Heart left ventricle (tissue), 16 donors: ENCODE data around the gene GATA2. TPM values are rescaled to one million over a fixed set of nuclear protein-coding genes. Genes with fewer than 3 reads are reported as not detected.

Source experiments
- ATAC-seq, 4 donors: fragments of 200-7000 bp; cut with Tn5 transposase; one replicate each; pipeline ENCODE4 v1.9.1; 2020 to 2022; ENCODE audit warnings: moderate library complexity in 4 of 4, mild to moderate bottlenecking in 3 of 4, moderate number of reproducible peaks in 1 of 4
- DNase-seq, 5 donors: peaks; one replicate each; pipeline ENCODE4 v3.0.0-alpha.2; 2020
- H3K27ac ChIP-seq, 12 donors: fragments of 200-600 bp; sonication (generic) in 4 of 12; one replicate each; pipeline versions ENCODE4 v1.5.0 to v1.8.0; 2016 to 2022; ENCODE audit warnings: mild to moderate bottlenecking in 2 of 12
- H3K27me3 ChIP-seq, 9 donors: fragments of 200-600 bp; sonication (generic) in 2 of 9; one replicate each; pipeline versions ENCODE4 v1.5.1 to v1.8.0; 2016 to 2022; ENCODE audit warnings: mild to moderate bottlenecking in 3 of 9
- H3K36me3 ChIP-seq, 9 donors: fragments of 200-600 bp; sonication (generic) in 2 of 9; one replicate each; pipeline versions ENCODE4 v1.5.0 to v1.8.0; 2018 to 2022; ENCODE audit warnings: mild to moderate bottlenecking in 2 of 9
- H3K4me1 ChIP-seq, 12 donors: fragments of 200-600 bp; sonication (generic) in 4 of 12; one replicate each; pipeline versions ENCODE4 v1.5.0 to v1.8.0; 2016 to 2022; ENCODE audit warnings: mild to moderate bottlenecking in 3 of 12
- H3K4me3 ChIP-seq, 12 donors: fragments of 200-600 bp; sonication (generic) in 4 of 12; one replicate each; pipeline versions ENCODE4 v1.5.0 to v1.8.0; 2017 to 2022; ENCODE audit warnings: mild to moderate bottlenecking in 9 of 12, moderate library complexity in 4 of 12
- H3K9me3 ChIP-seq, 12 donors: fragments of 200-600 bp; sonication (generic) in 4 of 12; one replicate each; pipeline versions ENCODE4 v1.5.0 to v1.8.0; 2016 to 2022; ENCODE audit warnings: mild to moderate bottlenecking in 1 of 12
- CTCF ChIP-seq, 12 donors: fragments of 200-600 bp; sonication (generic) in 4 of 12; IDR thresholded peaks; one replicate each; pipeline versions ENCODE4 v1.5.0 to v1.8.0; 2018 to 2022; ENCODE audit warnings: antibody characterized with exemption in 12 of 12, mild to moderate bottlenecking in 5 of 12
- POLR2A ChIP-seq, 2 donors: fragments of 450-650 bp; IDR thresholded peaks; one replicate each; pipeline ENCODE4 v1.6.1; 2017; ENCODE audit warnings: antibody characterized with exemption in 2 of 2, mild to moderate bottlenecking in 2 of 2, moderate library complexity in 2 of 2
- WGBS, 4 donors: extraction: QIAGEN DNeasy Blood & Tissue Kit in 2 of 4; methylation state at CpG; one replicate each; pipeline versions ENCODE4 v1.1.5 to v1.1.7; 2013 to 2018; 5-methylcytosine and 5-hydroxymethylcytosine counted together
- intact Hi-C, 10 donors: fragments of 100-400 bp; cut with DNase I; formaldehyde crosslinking; loops; one replicate each; pipeline versions ENCODE4 v1.11.1 to v1.14.2; 2022
- polyA plus RNA-seq, 2 donors: library from polyadenylated mRNA; stranded (reverse); fragments of 200-250 nt; gene quantifications; one replicate each; pipeline ENCODE4 v1.2.3, GENCODE V29; 2013
- total RNA-seq, 9 donors: library from RNA; depleted of rRNA in 2 of 9; stranded (reverse); fragments of >200 nt in 2 of 9; fragmentation: NEBNext Ultra II Directional in 3 of 9; extraction: Animal tissue kit (Norgen Biotek cat#: 25700) in 3 of 9; gene quantifications; one replicate each; pipeline versions ENCODE4 v1.1.0 to v1.2.4, GENCODE V29; 2016 to 2023
- donor health status: ischemic (EF 13 %, LVEDD 7.1; RV severe dilation, severe dysfunction).
- donor health status: healthy with polysubstance abuse.
- donor health status: DM: no; HTN: yes; CAD: no.
- donor health status: DM: no; HTN: no; CAD: no.
- donor health status: ischemic (EF 25% LVEDD 6.9; RV normal size, moderate dysfunction).
- donor health status: ischemic (EF 25% LVEDD 5.7; RV mildly dilated, moderate dysfunction).
- donor health status: healthy.
- donor health status: DM: yes; HTN: yes; CAD: no.
- donor health status: ischemic (EF 35%, LVEDD 5.7; RV mildly dilated, moderate dysfunction).
- donor health status: nonischemic (EF 11% LVEDD 7.7; RV severe dilation, severe dysfunction).
- donor health status: DM: yes; HTN: yes; CAD: no.
- donor health status: PGD.
- donor health status: ischemic (EF 29% LVEDD 5.4; RV normal size, mild dysfunction).
- donor health status: nonischemic (EF 23%, LVEDD 6.1; RV moderate dilation, normal function).

GATA2 gene
- total and polyA plus RNA-seq, 11 donors, result 6.0 to 30.7 (median 12.8) TPM

GRCh38 chr3:128537091-128537703, 44.2 kb upstream of the GATA2 start:
- intact Hi-C loops, result no loop called here
- Histone ChIP-seq H3K27me3 (peaks cover 0 to 25% (median 0%) of the 10 kb centered on the region in 9 donors), H3K36me3 (no peaks in the 10 kb centered on the region), H3K9me3 (no peaks in the 10 kb centered on the region), H3K4me3 (no peak overlapping the region), H3K4me1 (no peaks in the 10 kb centered on the region), H3K27ac (no peak overlapping the region)
- 65 to 79% (median 77%) methylated on average over 4 of the region's 4 CpGs for WGBS, 4 donors
- no peak for DNase-seq
- TF ChIP-seq POLR2A (IDR thresholded peaks at IDR 0.05), result no peak
- no peak for TF ChIP-seq CTCF (IDR thresholded peaks at IDR 0.05)
- ATAC-seq, result no peak

- H3K27me3 ChIP-seq, result peaks cover 0 to 22% (median 0%) of the 10 kb centered on the region in 9 donors
- DNase-seq (no peak), ATAC-seq (no peak)
Observed at GRCh38 chr3:128532012-128532983, 39.3 kb upstream of the GATA2 start.

DNA sequence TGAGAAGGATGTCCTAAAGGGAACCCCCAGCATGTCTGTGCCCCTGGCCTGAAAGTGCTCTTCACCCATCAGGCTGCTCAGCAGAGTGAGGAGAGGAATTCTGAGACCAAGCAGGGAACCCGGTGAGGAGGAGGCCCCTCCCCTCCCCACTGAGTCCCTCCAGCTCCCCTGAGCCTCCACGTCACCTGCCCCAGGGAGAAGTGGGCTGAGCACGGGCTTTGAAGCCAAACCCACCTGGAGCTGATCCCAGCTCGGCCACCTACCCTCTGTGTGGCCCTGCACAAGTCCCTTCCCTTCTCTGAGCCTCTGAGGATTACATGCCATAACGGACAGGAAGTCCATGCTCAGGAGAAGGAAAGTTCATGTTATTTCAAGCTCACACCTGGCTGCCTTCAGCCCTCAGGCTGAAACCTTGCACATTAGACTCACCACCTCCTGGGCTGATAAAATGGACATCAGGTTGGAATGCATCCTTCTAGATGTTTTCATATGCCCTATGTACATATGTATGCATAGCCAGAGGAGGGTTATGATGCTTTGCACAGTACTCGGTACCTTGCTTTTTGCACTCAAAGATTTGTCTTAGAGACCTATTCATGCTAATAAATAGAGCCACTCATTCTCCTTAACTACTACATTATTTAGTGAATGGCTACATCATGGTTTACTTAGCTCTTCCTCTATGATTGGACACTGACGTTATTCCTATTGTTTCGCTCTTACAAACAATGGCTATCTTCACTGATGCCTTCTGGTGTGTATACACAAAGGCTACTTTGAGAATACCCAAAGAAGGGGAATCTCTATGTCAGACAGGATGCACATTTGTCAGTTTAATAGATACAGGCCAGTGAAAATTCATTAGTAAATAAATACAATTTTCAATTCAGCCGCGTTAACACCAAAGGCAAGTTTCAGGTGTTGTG, 31.6 kb upstream of the GATA2 start:
- H3K36me3 ChIP-seq, result no peaks in the 10 kb centered on the region
- DNase-seq, result no peak
- WGBS, 4 donors, result 67 to 83% (median 69%) methylated on average over 7 to 10 of the region's 10 CpGs
- intact Hi-C loops, result no loop called here
- peaks cover 0 to 3% (median 0%) of the 10 kb centered on the region in 9 donors for H3K27me3 ChIP-seq
- H3K4me1 ChIP-seq, result no peaks in the 10 kb centered on the region
- H3K27ac ChIP-seq, result no peak overlapping the region
- H3K9me3 ChIP-seq, result no peaks in the 10 kb centered on the region
- TF ChIP-seq CTCF (IDR thresholded peaks at IDR 0.05), result no peak
- no peak for TF ChIP-seq POLR2A (IDR thresholded peaks at IDR 0.05)
- no peak for ATAC-seq
- no peak overlapping the region for H3K4me3 ChIP-seq

More at GRCh38 chr3:128532012-128532983, 39.3 kb upstream of the GATA2 start:
- intact Hi-C loops, result no loop called here
- Histone ChIP-seq H3K27ac (no peak overlapping the region), H3K4me1 (no peaks in the 10 kb centered on the region), H3K36me3 (no peaks in the 10 kb centered on the region), H3K9me3 (no peaks in the 10 kb centered on the region), H3K4me3 (no peak overlapping the region)
- 59 to 76% (median 74%) methylated on average over 8 to 9 of the region's 9 CpGs for WGBS, 4 donors
- TF ChIP-seq CTCF (IDR thresholded peaks at IDR 0.05) (no peak), POLR2A (IDR thresholded peaks at IDR 0.05) (no peak)
